Measurements from ENCODE around the gene PLIN5.
"Not testable (repeated sequence)": the region's sequence is repeated elsewhere in the genome, so short reads cannot be mapped to it uniquely, and the experiment has no call there.

Gene PLIN5

DNA sequence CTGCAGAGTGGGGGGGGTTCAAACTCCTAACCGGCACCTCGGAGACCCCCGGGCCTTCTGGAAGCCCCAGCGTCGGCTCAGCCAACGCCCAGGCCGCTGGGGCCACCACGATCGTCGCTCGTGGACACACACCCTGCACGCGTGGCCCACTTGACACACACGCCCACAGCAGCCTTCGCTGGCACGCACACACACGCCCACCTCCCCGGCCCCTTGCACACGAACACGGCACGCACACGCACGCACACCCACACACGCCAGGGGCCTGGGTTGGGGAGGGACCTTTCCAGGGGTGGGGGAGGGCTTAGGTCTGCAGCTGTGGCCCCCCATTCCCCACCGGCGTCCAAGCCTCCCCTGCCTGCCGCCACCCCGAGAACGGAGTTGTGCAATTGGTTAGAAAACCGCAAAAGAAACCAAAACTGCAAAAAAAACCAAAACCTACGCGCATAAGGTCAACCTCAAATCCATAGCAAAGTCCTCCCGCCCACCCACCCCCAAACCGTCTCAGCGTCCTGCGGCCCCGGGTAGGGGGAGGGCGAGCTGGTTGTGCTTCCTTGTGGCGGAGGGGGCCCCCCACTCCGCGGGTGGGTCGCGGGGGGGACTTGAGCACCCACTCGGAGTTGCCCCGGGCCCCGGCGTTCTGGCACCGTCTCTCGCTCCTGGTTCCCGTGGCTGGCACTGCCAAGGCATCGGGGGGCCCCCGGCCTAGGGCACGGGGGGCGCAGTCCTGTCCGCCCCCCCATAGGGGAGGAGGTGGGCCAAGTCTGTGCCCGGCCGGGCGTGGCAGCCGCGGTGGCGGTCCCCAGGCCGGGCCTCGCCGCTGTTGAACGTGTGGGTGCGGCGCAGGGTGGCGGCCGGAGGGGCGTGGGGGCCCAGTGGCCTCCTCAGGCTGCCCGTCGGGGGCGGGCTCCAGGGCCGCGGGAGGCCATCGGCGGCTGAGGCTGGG, 8.1 kb upstream of the PLIN5 start:
- DNase-seq, result no peak
- H3K4me3 ChIP-seq (ENCODE audit: insufficient read depth, low read depth, low read length, poor library complexity, severe bottlenecking), result no peak overlapping the region
- no peak overlapping the region for H3K27ac ChIP-seq (ENCODE audit: insufficient read depth, low read length, poor library complexity, severe bottlenecking)

DNA sequence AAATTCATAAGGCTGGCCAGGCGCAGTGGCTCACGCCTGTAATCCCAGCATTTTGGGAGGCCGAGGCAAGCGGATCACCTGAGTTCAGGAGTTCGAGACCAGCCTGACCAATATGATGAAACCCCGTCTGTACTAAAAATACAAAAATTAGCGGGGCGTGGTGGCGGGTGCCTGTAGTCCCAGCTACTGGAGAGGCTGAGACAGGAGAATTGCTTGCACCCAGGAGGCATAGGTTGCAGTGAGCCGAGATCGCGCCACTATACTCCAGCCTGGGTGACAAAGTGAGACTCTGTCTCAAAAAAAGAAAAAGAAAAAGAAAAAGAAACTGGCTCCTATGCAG, 6.8 kb upstream of the PLIN5 start:
- not testable (repeated sequence) for H3K9me3 ChIP-seq (ENCODE audit: control insufficient read depth, low read length); H3K27me3 ChIP-seq (replicated peaks; ENCODE audit: control insufficient read depth, insufficient read depth, low read length, poor library complexity, severe bottlenecking); H3K4me3 ChIP-seq (ENCODE audit: insufficient read depth, low read depth, low read length, poor library complexity, severe bottlenecking); H3K36me3 ChIP-seq (ENCODE audit: control insufficient read depth, insufficient read depth, low read length); DNase-seq; H3K27ac ChIP-seq (ENCODE audit: insufficient read depth, low read length, poor library complexity, severe bottlenecking); H3K4me1 ChIP-seq (ENCODE audit: control insufficient read depth, insufficient read depth, low read length, poor library complexity, severe bottlenecking)

More for the DNA sequence above, 8.1 kb upstream of the PLIN5 start:
- H3K4me1 ChIP-seq (ENCODE audit: control insufficient read depth, insufficient read depth, low read length, poor library complexity, severe bottlenecking), result no peaks in the 10 kb centered on the region
- H3K36me3 ChIP-seq (ENCODE audit: control insufficient read depth, insufficient read depth, low read length), result no peaks in the 10 kb centered on the region
- H3K27me3 ChIP-seq (replicated peaks; ENCODE audit: control insufficient read depth, insufficient read depth, low read length, poor library complexity, severe bottlenecking), result no peaks in the 10 kb centered on the region
- H3K9me3 ChIP-seq (ENCODE audit: control insufficient read depth, low read length), result no peaks in the 10 kb centered on the region

DNA sequence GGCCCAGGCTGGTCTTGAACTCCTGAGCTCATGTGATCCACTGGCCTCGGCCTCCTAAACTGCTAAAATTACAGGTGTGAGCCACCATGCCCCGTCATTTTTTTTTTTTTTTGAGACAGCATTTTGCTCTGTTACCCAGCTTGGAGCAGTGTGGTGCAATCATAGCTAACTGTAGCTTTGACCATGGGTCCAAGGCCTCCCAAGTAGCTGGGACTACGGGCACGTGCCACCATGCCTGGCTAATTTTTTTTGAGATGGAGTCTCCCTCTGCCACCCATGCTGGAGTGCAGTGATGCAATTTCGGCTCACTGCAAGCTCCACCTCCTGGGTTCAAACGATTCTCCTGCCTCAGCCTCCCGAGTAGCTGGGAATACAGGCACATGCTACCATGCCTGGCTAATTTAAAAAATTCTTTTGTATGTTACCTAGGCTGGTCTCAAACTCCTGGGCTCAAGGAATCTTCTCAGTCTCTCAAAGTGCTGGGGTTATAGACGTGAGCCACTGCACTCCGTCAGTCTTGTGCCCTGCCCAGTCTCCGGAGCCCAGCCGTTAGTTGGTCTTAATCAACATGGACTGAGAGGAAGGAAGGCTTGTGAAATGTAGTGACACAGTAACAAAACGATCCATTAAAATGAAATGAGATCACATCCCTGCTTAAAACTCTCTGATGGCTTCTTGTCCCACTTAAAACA, 6.2 kb upstream of the PLIN5 start:
- Histone ChIP-seq H3K27me3 (replicated peaks; ENCODE audit: control insufficient read depth, insufficient read depth, low read length, poor library complexity, severe bottlenecking) (no peaks in the 10 kb centered on the region), H3K4me1 (ENCODE audit: control insufficient read depth, insufficient read depth, low read length, poor library complexity, severe bottlenecking) (no peaks in the 10 kb centered on the region), H3K27ac (ENCODE audit: insufficient read depth, low read length, poor library complexity, severe bottlenecking) (no peak overlapping the region), H3K9me3 (ENCODE audit: control insufficient read depth, low read length) (no peaks in the 10 kb centered on the region), H3K36me3 (ENCODE audit: control insufficient read depth, insufficient read depth, low read length) (no peaks in the 10 kb centered on the region), H3K4me3 (ENCODE audit: insufficient read depth, low read depth, low read length, poor library complexity, severe bottlenecking) (no peak overlapping the region)
- no peak for DNase-seq

DNA sequence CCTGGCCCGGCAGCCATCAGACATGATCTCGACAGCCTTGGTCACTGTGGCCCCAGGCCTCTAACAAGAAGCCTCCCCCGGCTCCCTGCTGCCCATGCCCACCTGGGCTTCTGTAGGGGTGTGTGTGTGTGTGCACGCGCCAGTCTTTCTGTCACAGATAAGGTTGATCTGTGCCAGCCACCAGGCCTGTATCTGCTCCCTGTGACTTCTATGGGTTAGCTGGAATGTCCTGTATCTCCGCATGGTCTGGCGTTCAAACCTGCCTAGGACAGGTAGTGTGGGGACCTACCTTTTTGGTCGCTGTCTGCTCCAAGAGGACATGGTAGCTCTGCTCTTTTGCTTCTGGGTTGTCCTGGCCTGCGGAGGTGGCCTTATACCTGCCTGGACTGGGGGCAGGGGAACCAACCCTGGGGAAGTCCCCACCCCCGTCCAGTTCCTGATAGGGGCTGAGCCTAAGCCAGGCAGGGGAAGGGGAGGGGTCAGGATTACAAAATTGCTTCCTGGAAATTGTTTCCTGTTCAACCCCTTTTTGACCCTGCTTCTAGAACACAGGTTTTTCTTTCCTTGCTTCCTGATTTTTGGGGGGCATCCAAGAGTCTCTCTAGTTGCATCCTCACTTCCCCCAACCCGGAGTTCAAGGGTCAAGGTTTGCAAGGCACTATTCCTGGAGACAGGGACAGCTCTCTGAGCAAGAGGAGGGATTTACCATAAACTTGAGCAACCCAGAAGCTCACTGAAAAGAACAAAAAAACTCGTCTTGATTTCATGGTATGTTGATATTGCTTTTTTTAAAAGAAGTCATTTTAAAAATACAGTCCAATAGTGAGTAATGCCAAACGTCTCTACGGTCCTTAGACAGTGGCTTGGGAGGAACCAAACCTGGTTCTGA, 4.9 kb upstream of the PLIN5 start, which contains the start of gene LRG1:
Gene LRG1 (minus strand): TSS at position 344 of the 889 bp plus-strand sequence. CDS start 23 bp downstream, at position 321.
- no peaks in the 10 kb centered on the region for H3K27me3 ChIP-seq (replicated peaks; ENCODE audit: control insufficient read depth, insufficient read depth, low read length, poor library complexity, severe bottlenecking)
- H3K4me3 ChIP-seq (ENCODE audit: insufficient read depth, low read depth, low read length, poor library complexity, severe bottlenecking), result no peak within 1 kb of the TSS
- no peaks in the 10 kb centered on the region for H3K9me3 ChIP-seq (ENCODE audit: control insufficient read depth, low read length)
- H3K27ac ChIP-seq (ENCODE audit: insufficient read depth, low read length, poor library complexity, severe bottlenecking), result no peak within 1 kb of the TSS
- no peak for DNase-seq
- H3K36me3 ChIP-seq (ENCODE audit: control insufficient read depth, insufficient read depth, low read length), result no peaks in the 10 kb centered on the region
- H3K4me1 ChIP-seq (ENCODE audit: control insufficient read depth, insufficient read depth, low read length, poor library complexity, severe bottlenecking), result peaks cover 3% of the 10 kb centered on the region

DNA sequence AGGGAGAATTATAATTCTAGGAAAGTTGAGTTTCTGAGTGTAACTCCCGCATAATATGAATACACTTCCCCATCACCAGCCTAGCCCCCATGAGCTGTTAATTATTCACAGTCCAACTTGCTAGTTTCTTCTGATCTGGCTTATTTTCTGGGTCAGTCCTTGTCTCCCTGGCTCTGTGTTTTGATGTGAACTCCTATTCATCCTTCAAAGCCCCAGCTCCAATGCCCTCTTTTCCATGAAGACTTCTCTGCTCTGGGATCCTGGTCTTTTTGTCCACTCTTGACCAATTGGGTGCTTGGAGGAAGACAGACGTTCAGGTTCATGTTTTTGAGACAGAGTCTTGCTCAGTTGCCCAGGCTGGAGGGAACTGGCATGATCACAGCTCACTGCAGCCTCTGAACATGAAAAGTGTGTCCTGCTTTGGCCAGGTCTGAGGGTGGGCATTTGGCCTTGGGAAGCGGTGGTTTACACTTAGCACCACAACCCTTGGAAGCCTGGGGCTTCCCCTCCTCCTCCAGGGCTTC, 4.2 kb upstream of the PLIN5 start:
- no peaks in the 10 kb centered on the region for H3K36me3 ChIP-seq (ENCODE audit: control insufficient read depth, insufficient read depth, low read length)
- H3K4me3 ChIP-seq (ENCODE audit: insufficient read depth, low read depth, low read length, poor library complexity, severe bottlenecking), result no peak overlapping the region
- H3K4me1 ChIP-seq (ENCODE audit: control insufficient read depth, insufficient read depth, low read length, poor library complexity, severe bottlenecking), result peaks cover 4% of the 10 kb centered on the region
- no peak for DNase-seq
- H3K27me3 ChIP-seq (replicated peaks; ENCODE audit: control insufficient read depth, insufficient read depth, low read length, poor library complexity, severe bottlenecking), result no peaks in the 10 kb centered on the region
- H3K9me3 ChIP-seq (ENCODE audit: control insufficient read depth, low read length), result no peaks in the 10 kb centered on the region
- H3K27ac ChIP-seq (ENCODE audit: insufficient read depth, low read length, poor library complexity, severe bottlenecking), result no peak overlapping the region

DNA sequence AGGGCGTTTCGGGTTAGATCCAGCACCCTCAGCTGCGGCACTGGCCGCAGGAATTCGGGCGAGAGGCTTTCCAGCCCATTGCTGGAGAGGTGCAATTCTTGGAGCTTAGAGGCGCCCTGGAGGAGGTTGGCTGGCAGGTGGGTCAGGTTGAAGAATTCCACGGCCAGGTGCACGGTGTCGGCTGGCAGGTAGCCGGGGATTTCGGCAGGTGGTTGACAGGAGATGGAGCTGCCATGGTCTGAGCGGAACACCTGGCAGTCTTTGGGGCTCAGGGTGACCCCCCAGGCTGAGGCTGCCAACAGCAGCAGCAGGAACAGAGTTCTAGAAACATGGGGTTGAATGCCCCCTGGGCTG, 3.6 kb upstream of the PLIN5 start:
- H3K4me3 ChIP-seq (ENCODE audit: insufficient read depth, low read depth, low read length, poor library complexity, severe bottlenecking), result no peak overlapping the region
- H3K9me3 ChIP-seq (ENCODE audit: control insufficient read depth, low read length), result no peaks in the 10 kb centered on the region
- H3K27me3 ChIP-seq (replicated peaks; ENCODE audit: control insufficient read depth, insufficient read depth, low read length, poor library complexity, severe bottlenecking), result no peaks in the 10 kb centered on the region
- no peak overlapping the region for H3K27ac ChIP-seq (ENCODE audit: insufficient read depth, low read length, poor library complexity, severe bottlenecking)
- H3K4me1 ChIP-seq (ENCODE audit: control insufficient read depth, insufficient read depth, low read length, poor library complexity, severe bottlenecking), result peaks cover 4% of the 10 kb centered on the region
- DNase-seq, result no peak
- no peaks in the 10 kb centered on the region for H3K36me3 ChIP-seq (ENCODE audit: control insufficient read depth, insufficient read depth, low read length)

DNA sequence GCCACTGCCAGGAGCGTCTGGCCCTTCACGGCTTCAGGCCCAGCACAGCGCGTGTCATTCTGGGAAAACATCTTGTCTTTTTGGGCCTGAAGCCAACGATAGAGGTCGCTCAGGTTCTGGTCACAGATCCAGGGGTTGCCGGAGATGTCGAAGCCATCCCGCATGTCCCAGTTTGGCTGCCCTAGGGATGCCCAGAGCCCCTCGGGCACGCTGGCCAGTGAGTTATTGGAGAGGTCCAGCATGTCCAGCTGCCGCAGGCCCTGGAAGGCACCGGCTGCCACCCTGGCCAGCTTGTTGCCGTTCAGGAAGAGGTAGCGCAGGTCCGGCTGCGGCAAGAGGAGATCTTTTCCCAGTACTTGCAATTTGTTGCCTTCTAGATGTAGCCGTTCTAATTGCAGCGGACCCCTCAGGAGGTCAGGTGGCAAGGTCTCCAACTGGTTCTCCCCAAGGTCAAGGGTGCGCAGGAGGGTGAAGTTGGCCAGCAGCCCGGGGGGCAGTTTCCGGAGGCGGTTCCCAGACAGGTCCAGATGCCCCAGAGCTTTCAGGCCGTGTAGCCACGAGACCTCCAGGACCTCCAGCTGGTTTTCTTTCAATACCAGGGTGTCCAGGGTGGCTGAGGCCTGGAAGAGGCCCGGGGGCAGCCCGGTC, 3.1 kb upstream of the PLIN5 start:
- no peaks in the 10 kb centered on the region for H3K27me3 ChIP-seq (replicated peaks; ENCODE audit: control insufficient read depth, insufficient read depth, low read length, poor library complexity, severe bottlenecking)
- H3K4me3 ChIP-seq (ENCODE audit: insufficient read depth, low read depth, low read length, poor library complexity, severe bottlenecking), result no peak overlapping the region
- no peaks in the 10 kb centered on the region for H3K36me3 ChIP-seq (ENCODE audit: control insufficient read depth, insufficient read depth, low read length)
- no peaks in the 10 kb centered on the region for H3K9me3 ChIP-seq (ENCODE audit: control insufficient read depth, low read length)
- no peak overlapping the region for H3K27ac ChIP-seq (ENCODE audit: insufficient read depth, low read length, poor library complexity, severe bottlenecking)
- peaks cover 4% of the 10 kb centered on the region for H3K4me1 ChIP-seq (ENCODE audit: control insufficient read depth, insufficient read depth, low read length, poor library complexity, severe bottlenecking)
- no peak for DNase-seq

DNA sequence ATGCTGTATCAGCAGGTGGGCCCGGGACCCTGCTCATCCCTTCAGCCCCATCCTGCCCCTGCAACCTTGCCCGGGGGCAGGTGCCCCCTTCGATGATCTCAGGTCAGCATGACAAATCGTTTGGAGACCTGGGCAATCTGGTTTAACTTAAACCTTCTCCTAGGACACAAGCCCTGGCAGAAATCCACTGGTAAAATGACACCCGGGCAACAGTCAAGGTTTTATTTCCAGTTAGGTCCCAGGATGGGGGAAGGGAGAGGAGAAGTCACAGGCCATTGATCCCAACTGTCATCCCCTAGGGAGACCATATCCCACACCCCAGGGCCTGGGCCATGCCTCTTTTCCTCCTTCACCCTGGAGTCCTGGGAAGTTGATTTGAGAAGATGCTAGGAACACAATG, 1.8 kb upstream of the PLIN5 start:
- Histone ChIP-seq H3K4me1 (ENCODE audit: control insufficient read depth, insufficient read depth, low read length, poor library complexity, severe bottlenecking) (peaks cover 4% of the 10 kb centered on the region), H3K4me3 (ENCODE audit: insufficient read depth, low read depth, low read length, poor library complexity, severe bottlenecking) (no peak overlapping the region), H3K36me3 (ENCODE audit: control insufficient read depth, insufficient read depth, low read length) (no peaks in the 10 kb centered on the region), H3K27ac (ENCODE audit: insufficient read depth, low read length, poor library complexity, severe bottlenecking) (no peak overlapping the region), H3K9me3 (ENCODE audit: control insufficient read depth, low read length) (no peaks in the 10 kb centered on the region), H3K27me3 (replicated peaks; ENCODE audit: control insufficient read depth, insufficient read depth, low read length, poor library complexity, severe bottlenecking) (no peaks in the 10 kb centered on the region)
- DNase-seq, result no peak

DNA sequence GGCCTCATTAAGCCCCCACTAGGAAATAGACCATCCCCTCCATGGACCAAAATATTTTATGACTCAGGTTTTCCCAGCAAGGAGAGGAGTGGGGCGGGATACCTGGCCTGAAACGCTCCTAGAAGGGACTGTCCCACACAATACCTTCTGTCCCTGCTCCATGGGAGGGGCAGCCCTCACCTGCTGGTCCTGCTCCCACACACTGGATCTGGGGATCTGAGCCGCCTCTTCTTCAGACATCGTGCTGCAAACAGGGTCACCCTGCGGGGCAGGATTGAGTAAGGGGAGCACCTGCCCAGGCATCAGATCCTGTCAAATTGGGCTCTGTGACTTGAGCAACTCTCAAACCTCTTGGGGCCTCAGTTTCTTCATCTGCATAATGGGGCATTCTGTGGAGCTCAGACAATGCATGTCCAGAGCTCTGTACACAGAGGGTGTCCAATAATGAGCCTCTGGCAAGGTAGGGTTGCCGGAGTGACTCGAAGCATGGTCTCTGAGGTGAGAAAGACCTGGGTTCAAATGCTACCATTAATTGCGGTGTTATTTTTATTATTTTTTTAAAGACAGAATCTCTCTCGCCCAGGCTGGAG, 1.1 kb downstream of the PLIN5 start:
- no peak overlapping the region for H3K4me3 ChIP-seq (ENCODE audit: insufficient read depth, low read depth, low read length, poor library complexity, severe bottlenecking)
- DNase-seq, result no peak
- H3K27me3 ChIP-seq (replicated peaks; ENCODE audit: control insufficient read depth, insufficient read depth, low read length, poor library complexity, severe bottlenecking), result no peaks in the 10 kb centered on the region
- H3K4me1 ChIP-seq (ENCODE audit: control insufficient read depth, insufficient read depth, low read length, poor library complexity, severe bottlenecking), result peaks cover 4% of the 10 kb centered on the region
- no peak overlapping the region for H3K27ac ChIP-seq (ENCODE audit: insufficient read depth, low read length, poor library complexity, severe bottlenecking)
- no peaks in the 10 kb centered on the region for H3K36me3 ChIP-seq (ENCODE audit: control insufficient read depth, insufficient read depth, low read length)
- no peaks in the 10 kb centered on the region for H3K9me3 ChIP-seq (ENCODE audit: control insufficient read depth, low read length)
